GM18951 (cell line): ENCODE measurements around the gene LNP1.

ENCODE experiments used
- POLR2A ChIP-seq: IDR thresholded peaks from 4 replicates; pipeline ENCODE4 v1.6.1; 2011; ENCODE audit warnings: mild to moderate bottlenecking; ENCODE audit not compliant: insufficient read length, insufficient read depth; ENCODE audit errors: extremely low read depth
- in situ Hi-C: fragments of 300-500 bp; cut with MboI; formaldehyde crosslinking; loops from one replicate; pipeline ENCODE4 v1.12.0; 2022; ENCODE audit warnings: low sequenced_read_pairs, mixed read lengths, inconsistent platforms; ENCODE audit not compliant: unreplicated experiment

Gene LNP1

DNA sequence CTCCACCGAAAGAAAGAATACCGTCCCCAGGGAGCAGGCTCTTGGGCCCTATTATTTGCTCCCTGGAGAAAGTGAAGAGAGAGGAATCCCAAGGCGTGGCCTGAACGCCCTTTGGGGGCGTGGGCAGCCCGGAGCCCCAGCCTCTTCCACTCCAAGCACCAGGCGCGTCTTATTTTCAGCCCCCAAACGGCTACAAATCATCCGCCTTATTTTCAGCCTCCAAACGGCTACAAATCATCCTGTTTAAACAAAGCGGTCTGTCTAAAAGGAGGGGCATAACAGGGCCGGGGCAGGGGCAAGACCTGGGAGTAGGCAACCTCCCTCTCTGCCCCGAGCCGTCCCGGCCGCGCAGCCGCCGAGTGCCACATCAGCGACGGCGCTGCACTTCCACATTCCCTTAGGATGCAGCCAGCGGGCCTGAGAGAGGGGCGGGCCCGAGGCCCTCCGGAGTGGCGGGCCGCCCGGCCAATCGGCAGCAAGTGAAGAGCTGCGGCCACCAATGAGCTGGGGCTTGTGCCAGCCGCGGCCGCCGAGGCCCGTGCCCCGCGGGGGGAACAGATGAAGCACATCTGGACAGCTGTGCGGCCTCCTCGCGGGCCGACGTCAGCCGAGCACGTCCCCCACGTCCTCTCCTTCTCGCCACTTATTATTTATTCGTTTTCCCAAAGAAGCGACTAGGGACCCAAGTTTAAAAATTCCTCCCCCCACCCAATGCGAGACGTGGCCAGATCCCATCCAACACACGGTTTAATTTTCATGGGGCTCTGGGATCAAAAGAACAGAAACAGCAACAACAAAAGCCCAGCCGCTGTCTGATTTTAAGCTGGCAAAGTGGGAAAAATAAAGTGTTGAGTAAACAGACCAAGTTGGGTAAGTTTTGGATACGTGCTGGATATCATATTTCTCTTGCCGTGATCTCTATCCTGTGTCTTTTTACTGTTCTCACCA is 91.0 kb downstream of the LNP1 start, which contains the start of gene TMEM45A:
TMEM45A (plus strand) TSS at position 561 of the 948 bp plus-strand sequence. CDS start 62,593 bp downstream, outside the sequence.
- TF ChIP-seq POLR2A, result peak; percentile 78
- in situ Hi-C loops, result no loop called here

DNA sequence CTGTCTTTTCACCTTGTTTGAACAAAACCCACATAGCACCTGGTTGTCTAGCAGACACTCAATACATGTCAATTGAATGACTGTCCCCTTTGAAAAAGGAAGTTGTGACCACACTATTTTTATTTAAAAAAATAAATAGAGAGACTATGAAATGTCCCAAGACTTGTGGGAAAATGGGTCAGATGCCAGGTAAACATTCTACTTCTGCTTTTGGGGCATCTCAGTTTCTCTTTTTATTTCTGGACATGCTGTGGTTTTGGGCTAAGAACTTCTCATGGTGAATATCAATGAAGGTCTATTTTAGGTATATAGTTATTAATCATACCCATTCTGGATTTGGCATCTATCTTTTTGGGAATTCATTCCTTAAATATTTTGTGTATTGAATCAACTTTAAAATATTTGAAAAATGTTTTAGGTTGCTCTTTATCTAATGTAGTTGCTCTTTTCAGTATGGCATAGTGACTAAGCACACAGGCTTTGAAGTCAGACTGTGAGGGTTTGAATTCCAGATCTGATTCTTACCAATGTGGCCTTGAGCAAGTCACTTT is 95.4 kb downstream of the LNP1 start:
- in situ Hi-C loops, result no loop called here
- TF ChIP-seq POLR2A, result no peak

DNA sequence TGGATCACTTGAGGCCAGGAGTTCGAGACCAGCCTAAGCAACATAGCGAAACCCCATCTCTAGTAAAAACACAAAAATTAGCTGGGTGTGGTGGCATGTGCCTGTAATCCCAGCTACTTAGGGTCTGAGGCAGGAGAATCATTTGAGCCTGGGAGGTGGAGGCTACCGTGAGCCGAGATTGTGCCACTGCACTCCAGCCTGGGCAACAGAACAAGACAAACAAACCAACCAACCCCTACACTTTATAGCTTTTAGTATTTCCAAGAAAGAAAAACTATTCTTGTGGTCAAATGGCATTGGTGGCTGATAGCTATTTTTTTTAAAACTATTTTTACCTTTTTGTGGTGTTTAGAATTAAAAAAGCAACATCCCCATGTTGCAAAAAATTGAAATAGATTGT is 98.3 kb downstream of the LNP1 start:
- TF ChIP-seq POLR2A, result no peak
- in situ Hi-C loops, result no loop called here

GRCh38 chr3:100500320-100500880 is 99.1 kb downstream of the LNP1 start:
- TF ChIP-seq POLR2A, result no peak
- in situ Hi-C loops, result no loop called here

GRCh38 chr3:100503448-100503847 is 102.1 kb downstream of the LNP1 start:
- no peak for TF ChIP-seq POLR2A
- in situ Hi-C loops, result no loop called here
